LHCN-M2 (cell line): ENCODE data around the gene RFX2. TPM values are rescaled to one million over a fixed set of nuclear protein-coding genes. Genes with fewer than 3 reads are reported as not detected.

ENCODE experiments used
- DNase-seq: peaks from one replicate; pipeline ENCODE4 v3.0.0-alpha.2; 2012; ENCODE audit warnings: low read depth
- total RNA-seq: library from RNA; depleted of rRNA; stranded (reverse); fragments of >200 nt; gene quantifications from 2 replicates; pipeline ENCODE4 v1.2.3, GENCODE V29; 2014; rRNA removed

Gene RFX2
- total RNA-seq, 1 experiment from 2014 or later = 5.7 TPM

GRCh38 chr19:5956728-5957127, 153.6 kb downstream of the RFX2 start:
- no peak for DNase-seq

DNA sequence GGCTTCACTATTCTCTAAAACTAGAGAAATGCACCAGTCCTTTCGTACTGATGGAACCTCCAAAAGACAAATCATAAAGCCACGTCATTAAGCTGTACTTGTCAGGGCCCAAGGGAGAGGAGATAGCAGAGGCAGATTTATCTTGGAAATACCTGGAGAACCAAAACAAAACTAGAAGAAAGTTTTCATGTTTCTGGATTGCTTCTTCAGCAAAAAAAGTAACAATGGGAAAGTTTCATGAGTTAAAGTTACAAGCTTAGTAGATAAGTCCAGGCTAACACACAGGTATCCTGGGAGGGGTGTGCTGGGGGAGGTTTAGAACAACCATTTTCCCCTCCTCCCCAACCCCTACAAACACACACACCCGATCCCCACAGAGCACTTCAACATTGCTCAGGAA, 154.0 kb downstream of the RFX2 start:
- DNase-seq = no peak

GRCh38 chr19:5955636-5955935, 154.7 kb downstream of the RFX2 start:
- no peak for DNase-seq

DNA sequence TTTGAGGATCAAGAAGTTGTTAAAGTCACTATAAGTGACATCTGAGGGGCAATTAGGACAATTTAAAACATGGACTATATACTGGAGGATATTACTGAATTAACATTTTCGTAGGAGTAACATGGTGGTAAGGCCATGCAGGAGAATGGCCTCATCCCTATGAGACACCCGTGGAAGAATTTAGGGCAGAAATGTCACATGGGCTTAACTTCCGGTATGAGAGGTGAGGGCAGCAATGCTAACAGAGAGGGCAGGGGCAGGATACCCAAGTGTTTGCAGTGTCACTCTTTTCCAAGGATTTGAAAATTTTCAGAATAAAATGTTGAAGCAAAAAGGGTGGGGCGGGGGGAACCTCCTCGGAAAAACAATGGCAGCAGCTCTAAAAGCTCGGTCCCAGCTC, 156.0 kb downstream of the RFX2 start:
- DNase-seq = no peak

DNA sequence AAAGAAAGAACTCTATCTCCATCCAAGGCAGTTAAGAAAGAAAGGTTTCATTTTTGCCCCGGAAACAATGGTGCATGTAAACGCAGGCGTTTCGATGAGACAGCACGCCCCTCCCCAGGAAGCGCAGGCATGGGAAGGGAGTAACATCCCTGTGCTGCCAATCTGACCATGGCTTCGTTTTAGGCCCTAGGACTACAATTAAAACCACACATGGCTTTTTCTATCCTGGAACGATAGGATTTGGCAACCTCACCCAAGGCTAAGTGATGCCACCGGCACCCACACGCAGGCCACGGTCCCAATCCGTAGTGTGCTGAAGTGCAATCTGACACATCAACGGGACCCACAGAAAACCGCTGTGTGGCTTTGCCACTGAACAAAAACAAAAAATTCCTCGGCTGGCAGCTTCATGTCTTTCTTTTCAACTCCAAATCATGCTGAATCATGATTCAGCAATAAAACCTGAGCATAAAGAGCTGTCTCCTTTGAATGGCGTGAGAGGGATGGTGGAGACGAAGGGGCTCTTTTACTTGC, 156.6 kb downstream of the RFX2 start:
- DNase-seq = peak; percentile 48

- no peak for DNase-seq
Observed at GRCh38 chr19:5953030-5953589, 157.2 kb downstream of the RFX2 start.

DNA sequence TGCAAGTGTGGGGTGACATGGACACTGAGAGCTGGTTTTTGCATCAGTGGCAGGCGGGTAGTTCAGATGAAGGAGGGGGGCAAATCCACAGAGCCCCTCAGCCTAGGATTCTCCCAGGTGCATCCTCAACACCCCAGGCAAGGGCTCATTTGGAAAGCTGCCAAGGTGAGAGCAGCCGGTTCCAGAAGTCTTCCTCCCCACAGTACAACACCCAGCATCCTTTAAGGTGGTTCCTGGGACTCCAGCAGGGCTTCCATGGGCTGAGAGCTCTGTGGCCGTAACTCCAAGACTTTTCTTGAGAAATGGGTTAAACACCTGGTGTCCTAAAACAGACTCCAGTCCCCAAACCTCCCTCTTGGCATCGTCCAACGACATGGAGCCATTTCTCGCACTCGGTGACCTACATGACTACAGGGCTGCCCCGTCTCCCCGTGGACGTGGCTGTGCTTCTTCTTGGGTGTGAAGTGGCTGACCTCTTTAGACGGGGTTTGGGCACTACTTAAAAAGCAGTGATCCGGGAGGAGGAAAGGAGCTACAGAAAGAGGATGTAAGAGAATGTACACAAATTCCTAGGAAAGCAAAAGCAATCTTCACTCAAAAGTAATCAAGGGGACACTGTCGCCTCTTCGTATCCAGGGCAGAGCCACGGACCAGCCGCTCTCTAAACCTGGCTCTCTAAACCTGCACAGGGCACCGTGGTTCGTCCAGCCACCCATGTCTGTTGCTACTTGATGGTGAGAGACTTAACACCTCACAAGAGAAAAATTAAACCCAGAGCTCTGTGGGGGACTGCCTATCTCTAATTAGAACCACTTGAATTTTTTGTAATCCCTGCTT, 157.9 kb downstream of the RFX2 start:
- DNase-seq = no peak

- no peak for DNase-seq
Observed at GRCh38 chr19:5951338-5951861, 158.9 kb downstream of the RFX2 start.

GRCh38 chr19:5950741-5951140, 159.6 kb downstream of the RFX2 start:
- no peak for DNase-seq

DNA sequence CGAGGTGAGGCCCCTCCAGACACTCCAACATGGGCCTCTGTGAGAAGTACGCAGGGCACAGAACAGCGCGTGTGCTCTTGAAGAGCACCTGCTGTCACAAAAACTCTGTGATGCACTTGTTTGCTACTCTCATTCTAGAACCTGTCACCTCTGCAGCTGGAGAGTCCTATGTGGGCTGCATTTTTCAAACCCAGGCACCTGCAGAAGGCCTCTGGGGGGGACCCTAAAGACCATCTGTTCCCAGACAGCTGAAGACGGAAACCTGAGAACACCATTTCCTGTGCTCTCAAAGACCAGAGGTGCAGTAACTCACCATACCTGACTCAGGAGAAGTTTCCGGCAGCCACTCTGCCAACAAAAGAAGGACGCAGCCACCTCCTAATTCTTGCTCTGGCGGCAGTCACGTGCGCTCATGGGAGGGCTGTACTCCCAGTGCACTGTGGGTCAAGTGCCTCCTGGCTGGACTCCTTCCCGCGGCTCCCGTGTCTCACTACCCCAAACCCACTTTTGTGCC, 160.5 kb downstream of the RFX2 start:
- no peak for DNase-seq

DNA sequence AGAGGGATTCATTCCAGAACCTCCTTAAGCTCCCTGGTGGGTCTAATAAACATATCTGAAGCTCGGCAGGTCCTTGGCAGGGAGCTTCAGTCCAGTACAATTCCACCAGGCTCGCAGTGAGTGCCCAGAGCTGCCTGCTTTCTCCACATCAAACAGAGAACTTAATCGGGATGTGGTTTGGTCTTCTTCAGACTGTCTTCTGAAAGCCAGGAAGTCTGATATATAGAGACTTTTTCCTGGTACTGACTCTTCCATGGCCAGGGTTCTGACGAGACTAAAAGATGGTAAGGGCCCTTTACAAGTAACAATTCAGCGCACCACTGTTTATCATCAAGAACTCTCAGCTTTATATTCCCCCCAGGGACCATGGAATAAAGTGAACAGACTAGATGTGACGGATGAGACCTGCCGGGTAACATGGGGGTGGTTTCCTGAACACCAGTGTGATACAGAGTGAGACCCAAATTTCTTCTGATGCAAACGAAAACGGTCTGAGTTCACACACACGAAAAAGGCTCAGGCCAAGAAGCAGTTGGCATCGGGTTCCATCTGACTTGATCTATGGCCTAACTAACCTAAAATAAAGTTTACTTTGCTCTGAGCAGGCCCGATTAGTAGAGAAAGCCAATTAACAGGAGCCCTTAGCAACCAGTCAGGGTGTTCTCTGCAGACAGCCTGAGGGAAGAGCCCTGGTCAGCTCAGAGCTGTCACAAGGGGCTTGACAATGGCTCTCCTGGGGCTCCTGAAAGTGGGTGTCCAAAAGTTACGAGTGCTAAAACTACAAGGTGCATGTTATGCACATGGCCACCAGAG, 161.3 kb downstream of the RFX2 start:
- DNase-seq = no peak

DNA sequence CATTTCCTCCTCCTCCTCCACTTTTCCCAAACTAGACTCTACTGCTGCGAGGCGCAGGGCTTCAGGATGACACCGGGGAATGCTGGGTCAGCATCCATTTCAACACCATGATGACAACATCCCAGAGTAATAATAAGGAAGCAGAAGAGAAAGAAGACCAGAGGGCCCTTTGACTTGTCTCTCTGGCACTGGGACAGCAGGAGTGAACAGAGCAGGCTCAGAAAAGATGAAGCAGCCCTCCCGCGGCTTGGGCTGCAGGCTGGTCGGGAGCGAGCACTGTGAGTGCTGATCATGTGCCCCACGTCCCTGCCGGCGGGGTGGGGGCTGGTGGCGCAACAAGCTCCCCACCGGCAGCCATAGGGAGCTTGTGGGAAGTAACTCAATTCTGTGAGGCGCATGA, 162.9 kb downstream of the RFX2 start:
- DNase-seq = no peak

DNA sequence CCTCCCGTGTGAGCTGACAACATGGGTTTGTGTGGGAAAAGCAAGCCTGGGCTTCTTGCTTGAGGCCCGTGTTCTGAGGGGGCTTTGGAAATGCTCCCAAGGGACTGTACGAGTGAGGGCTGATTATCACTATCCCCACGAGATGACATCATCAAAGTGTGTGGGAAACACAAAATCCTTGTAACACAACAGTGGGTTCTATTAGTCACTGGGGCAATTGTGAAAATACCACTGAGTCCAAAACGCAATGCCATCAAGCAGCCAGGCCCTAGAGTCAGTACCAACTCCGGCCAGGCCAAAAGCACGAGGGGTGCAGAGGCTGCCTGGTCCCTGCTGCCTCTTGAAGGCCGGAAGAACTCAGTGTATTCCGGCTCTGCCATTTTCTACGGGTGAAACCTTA, 166.7 kb downstream of the RFX2 start:
- DNase-seq = peak; percentile 35

Other genes with a start within 250 kb of the RFX2 start
- gene FUT5, start 240.0 kb downstream of the RFX2 start, total RNA-seq = not detected in 2 replicates
- 172 and 188 TPM in 2 replicates for gene NDUFA11, start 206.7 kb downstream of the RFX2 start, total RNA-seq
- gene VMAC, start 205.6 kb downstream of the RFX2 start, total RNA-seq = 2.6 and 3.0 TPM in 2 replicates
- 2.4 and 3.5 TPM in 2 replicates for gene CAPS, start 196.2 kb downstream of the RFX2 start, total RNA-seq
- 74.1 and 81.2 TPM in 2 replicates for gene RANBP3, start 132.4 kb downstream of the RFX2 start, total RNA-seq
- gene ACSBG2, start 25.2 kb upstream of the RFX2 start, total RNA-seq = not detected in 2 replicates
- 18.5 and 19.6 TPM in 2 replicates for gene MLLT1, start 169.5 kb upstream of the RFX2 start, total RNA-seq
- not detected in 2 replicates for gene ACER1, start 223.1 kb upstream of the RFX2 start, total RNA-seq